ENCODE results near the gene NTN1.

The NTN1 gene

GRCh38 chr17:9200699-9201359, 179.5 kb downstream of the NTN1 start:
- no peak for DNase-seq

- no peak for DNase-seq
Observed at GRCh38 chr17:9202532-9202931, 181.2 kb downstream of the NTN1 start.

GRCh38 chr17:9203771-9204425, 182.6 kb downstream of the NTN1 start:
- DNase-seq: no peak

GRCh38 chr17:9204637-9205329, 183.5 kb downstream of the NTN1 start:
- no peak for DNase-seq

GRCh38 chr17:9205520-9206409, 184.5 kb downstream of the NTN1 start:
- no peak for DNase-seq

GRCh38 chr17:9206410-9206703, 185.0 kb downstream of the NTN1 start:
- DNase-seq: no peak

- no peak for DNase-seq
Observed at GRCh38 chr17:9206741-9207332, 185.5 kb downstream of the NTN1 start.

- no peak for DNase-seq
Observed at GRCh38 chr17:9208381-9209105, 187.2 kb downstream of the NTN1 start.

GRCh38 chr17:9209347-9209746, 188.0 kb downstream of the NTN1 start:
- no peak for DNase-seq

- DNase-seq: no peak
Observed at GRCh38 chr17:9209781-9210370, 188.6 kb downstream of the NTN1 start.

- no peak for DNase-seq
Observed at GRCh38 chr17:9211133-9211765, 189.9 kb downstream of the NTN1 start.

GRCh38 chr17:9212376-9213302, 191.3 kb downstream of the NTN1 start:
- no peak for DNase-seq

GRCh38 chr17:9213303-9213640, 192.0 kb downstream of the NTN1 start:
- no peak for DNase-seq

- DNase-seq: no peak
Observed at GRCh38 chr17:9215465-9215864, 194.2 kb downstream of the NTN1 start.

GRCh38 chr17:9217151-9218056, 196.1 kb downstream of the NTN1 start:
- DNase-seq: peak; percentile 56

GRCh38 chr17:9218064-9218635, 196.8 kb downstream of the NTN1 start:
- no peak for DNase-seq

GRCh38 chr17:9218911-9219310, 197.6 kb downstream of the NTN1 start:
- DNase-seq: no peak

GRCh38 chr17:9219631-9220397, 198.5 kb downstream of the NTN1 start:
- no peak for DNase-seq

Data from NCI-H226 (cell line).